HepG2 (cell line): ENCODE results near the gene E2F8. TPM values are rescaled to one million over a fixed set of nuclear protein-coding genes. Genes with fewer than 3 reads are reported as not detected.
A peak's percentile ranks its signal among the peaks of the same experiment; 100 is the strongest.

ENCODE experiments used
- ATAC-seq: fragments of 200-7000 bp; cut with Tn5 transposase; 3 replicates; pipeline ENCODE4 v1.9.1; 2020; ENCODE audit warnings: mild to moderate bottlenecking, moderate library complexity
- BruUV-seq: library from RNA; stranded (reverse); fragments of 400-500 nt; replicated peaks from 2 replicates; lab custom pipeline; 2021; lab: Mats Ljungman, UMichigan
- CTCF ChIA-PET: fragments of 300-600 bp; formaldehyde crosslinking; extraction: SDS; loops from one replicate; lab custom pipeline; 2021; ENCODE audit warnings: low total read pairs, inconsistent platforms, low intra/inter-chr PET ratio; lab: Yijun Ruan, JAX
- POLR2A ChIA-PET: fragments of 350-600 bp; sonication (Branson Sonifier 250); formaldehyde crosslinking; loops from one replicate; lab custom pipeline; 2020; ENCODE audit warnings: antibody characterized with exemption, inconsistent platforms; lab: Yijun Ruan, JAX
- DNase-seq: peaks from one replicate; pipeline ENCODE4 v3.0.0-alpha.2; 2015; ENCODE audit warnings: low spot score
- FAIRE-seq: peaks from 3 replicates; lab custom pipeline; 2011; peaks lifted over from hg19 to GRCh38; lab: Jason Lieb, UNC
- H2AFZ ChIP-seq: one replicate; pipeline ENCODE4 v1.6.1; 2011; ENCODE audit warnings: low read length, inconsistent platforms
- H3K27ac ChIP-seq: fragments of 300-600 bp; 3 replicates; pipeline ENCODE4 v1.8.0; 2011; ENCODE audit warnings: mixed run types, mild to moderate bottlenecking, mixed read lengths, low read length, inconsistent platforms; ENCODE audit not compliant: insufficient read depth; ENCODE audit errors: extremely low read length
- H3K27me3 ChIP-seq, 2 experiments: fragments of 200-600 bp in 1 of 2; 2 replicates in 1 of 2; 3 replicates in 1 of 2; pipeline versions ENCODE4 v1.6.0 to v1.8.0; 2011; ENCODE audit warnings: low read length in 2 of 2, mild to moderate bottlenecking in 2 of 2, moderate library complexity in 2 of 2, inconsistent platforms in 1 of 2; ENCODE audit not compliant: insufficient read depth in 2 of 2, control insufficient read depth in 1 of 2
- H3K36me3 ChIP-seq, 2 experiments: fragments of 200-600 bp in 1 of 2; replicated peaks in 1 of 2; 2 replicates in 1 of 2; 3 replicates in 1 of 2; pipeline versions ENCODE4 v1.5.1 to v1.8.0; 2011; ENCODE audit warnings: low read length in 2 of 2, inconsistent platforms in 1 of 2; ENCODE audit not compliant: insufficient read depth in 2 of 2, control insufficient read depth in 1 of 2
- H3K4me1 ChIP-seq: 2 replicates; pipeline ENCODE4 v1.5.1; 2012; ENCODE audit warnings: low read length, inconsistent platforms; ENCODE audit not compliant: insufficient read depth
- H3K4me2 ChIP-seq: 2 replicates; pipeline ENCODE4 v1.6.0; 2011; ENCODE audit warnings: low read depth, low read length, inconsistent platforms
- H3K4me3 ChIP-seq, 3 experiments: fragments of 200-600 bp in 1 of 3; sonication (generic), shearing (Covaris generic) in 1 of 3; replicated peaks in 1 of 3; 2 replicates each; pipeline ENCODE4 v1.5.1; 2011 to 2016; ENCODE audit warnings: low read length in 3 of 3, inconsistent platforms in 2 of 3, low read depth in 2 of 3, mild to moderate bottlenecking in 2 of 3, control low read depth in 1 of 3, mixed read lengths in 1 of 3; ENCODE audit not compliant: insufficient read depth in 1 of 3
- H3K79me2 ChIP-seq: one replicate; pipeline ENCODE4 v1.6.1; 2011; ENCODE audit warnings: low read length, inconsistent platforms; ENCODE audit not compliant: insufficient read depth
- H3K9ac ChIP-seq: 2 replicates; pipeline ENCODE4 v1.6.0; 2011; ENCODE audit warnings: mild to moderate bottlenecking, low read depth, low read length, inconsistent platforms; ENCODE audit not compliant: insufficient read depth
- H3K9me3 ChIP-seq: 2 replicates; pipeline ENCODE4 v1.5.1; 2012; ENCODE audit warnings: mild to moderate bottlenecking, low read length
- H4K20me1 ChIP-seq: 2 replicates; pipeline ENCODE4 v1.6.0; 2011; ENCODE audit warnings: inconsistent platforms, mild to moderate bottlenecking, low read length, moderate library complexity; ENCODE audit not compliant: insufficient read depth
- CENPT ChIP-seq: sonication (generic); formaldehyde crosslinking; IDR thresholded peaks from 2 replicates; pipeline ENCODE4 v1.8.0; 2022; ENCODE audit warnings: low read depth, mild to moderate bottlenecking, moderate library complexity, missing genetic modification reagents
- POLR2A ChIP-seq, 2 experiments: IDR thresholded peaks; 2 replicates each; pipeline ENCODE4 v1.6.1; 2011; ENCODE audit warnings: low read depth in 2 of 2, low read length in 2 of 2, mild to moderate bottlenecking in 1 of 2, moderate library complexity in 1 of 2; ENCODE audit not compliant: insufficient read depth in 1 of 2
- SATB2 ChIP-seq: sonication (generic); formaldehyde crosslinking; IDR thresholded peaks from 2 replicates; pipeline ENCODE4 v1.5.0; 2020; ENCODE audit warnings: missing genetic modification reagents
- STAG1 ChIP-seq: sonication (generic); formaldehyde crosslinking; IDR thresholded peaks from 2 replicates; pipeline ENCODE4 v1.4.0; 2020; ENCODE audit warnings: missing genetic modification reagents
- ZFP36 ChIP-seq: fragments of 150-350 bp; IDR thresholded peaks from 2 replicates; pipeline ENCODE4 v1.6.1; 2018; ENCODE audit warnings: borderline replicate concordance, low read length, low read depth; ENCODE audit not compliant: partially characterized antibody
- ZNF335 ChIP-seq: sonication (generic); formaldehyde crosslinking; IDR thresholded peaks from 2 replicates; pipeline ENCODE4 v1.4.0; 2020; ENCODE audit warnings: missing genetic modification reagents
- ZNF629 ChIP-seq: sonication (generic); formaldehyde crosslinking; conservative IDR thresholded peaks from 2 replicates; pipeline ENCODE4 v1.5.0; 2020; ENCODE audit warnings: missing genetic modification reagents
- ZNF83 ChIP-seq: sonication (generic); formaldehyde crosslinking; IDR thresholded peaks from 2 replicates; pipeline ENCODE4 v1.4.0; 2020; ENCODE audit warnings: missing genetic modification reagents, mild to moderate bottlenecking, borderline replicate concordance
- WGBS: methylation state at CpG from one replicate; pipeline ENCODE4 v1.1.6; 2017; ENCODE audit warnings: low lambda C conversion rate; 5-methylcytosine and 5-hydroxymethylcytosine counted together
- in situ Hi-C: cut with HindIII; loops from 2 replicates; pipeline ENCODE4 v1.10.0; 2017; ENCODE audit warnings: low pct_unique_long_range_greater_than_20kb; ENCODE audit not compliant: extremely low pct_ligation_motif_present
- intact Hi-C: fragments of 100-400 bp; cut with micrococcal nuclease; formaldehyde crosslinking; loops from one replicate; pipeline ENCODE4 v1.10.0; 2022; ENCODE audit not compliant: unreplicated experiment
- polyA plus RNA-seq, 8 experiments: library from polyadenylated mRNA; depleted of rRNA in 3 of 8; stranded (reverse) in 7 of 8; unstranded in 1 of 8; fragments of >200 nt; fragmentation: Illumina TruSeq in 4 of 8; extraction: Trizol in 4 of 8; gene quantifications; 2 replicates each; pipeline versions ENCODE4 v1.2.1 to v1.2.3, GENCODE V29; 2011 to 2016; ENCODE audit warnings: low read depth in 4 of 8, missing spikeins in 1 of 8, mixed read lengths in 1 of 8; ENCODE audit not compliant: insufficient read depth in 1 of 8
- total RNA-seq, 5 experiments: library from RNA; depleted of rRNA; stranded (reverse); fragments of >200 nt; fragmentation: Illumina TruSeq; extraction: Trizol; gene quantifications; 2 replicates each; pipeline ENCODE4 v1.2.3, GENCODE V29; 2016; ENCODE audit warnings: low read depth in 1 of 5
- TF ChIP-seq, protein P1 (sequence below): sonication (generic); formaldehyde crosslinking; IDR thresholded peaks from 2 replicates; pipeline ENCODE4 v1.4.0; 2020; ENCODE audit warnings: missing genetic modification reagents
- TF ChIP-seq, protein P2 (sequence below): sonication (generic); formaldehyde crosslinking; conservative IDR thresholded peaks from 2 replicates; pipeline ENCODE4 v1.4.0; 2020; ENCODE audit warnings: mild to moderate bottlenecking, missing genetic modification reagents, moderate library complexity

The E2F8 gene
- total and polyA plus RNA-seq, 2 of the 13 experiments (the other 11 are each of a cell fraction or from before 2014, with no cell fraction given) = 3.3 to 8.9 TPM

DNA sequence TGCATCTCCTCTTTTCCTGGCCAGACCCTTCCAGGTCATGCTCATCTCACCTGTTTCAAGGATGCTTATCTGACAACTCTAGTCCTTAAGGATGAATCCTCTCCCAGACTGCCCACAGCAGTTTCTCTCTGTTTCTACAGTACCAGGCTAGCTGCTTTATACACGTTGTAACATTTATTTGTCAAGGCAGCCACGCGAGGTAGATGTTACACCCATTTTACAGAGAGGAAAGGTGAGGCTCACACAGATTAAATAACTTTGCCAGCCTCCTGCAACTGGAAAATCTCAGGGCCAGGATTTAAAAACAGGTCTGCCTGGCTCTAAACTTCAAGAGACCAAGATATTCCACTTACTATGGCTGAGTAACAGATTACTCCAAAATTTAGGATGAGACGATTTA, 45.7 kb upstream of the E2F8 start:
- no TSS peak for BruUV-seq
- Histone ChIP-seq H3K4me1 (no peaks in the 10 kb centered on the region), H3K27me3 (peaks cover 1 to 6% of the 10 kb centered on the region in 2 experiments; a peak in 2 of 5 replicates), H3K9ac (no peak overlapping the region), H3K9me3 (no peaks in the 10 kb centered on the region), H3K4me3 (no peak overlapping the region), H3K4me2 (no peak overlapping the region), H3K79me2 (no peaks in the 10 kb centered on the region), H3K36me3 (no peaks in the 10 kb centered on the region), H4K20me1 (no peaks in the 10 kb centered on the region), H3K27ac (no peak overlapping the region), H2AFZ (no peak overlapping the region)
- no peak for DNase-seq
- WGBS = 0% methylated on average over 4 of the region's 4 CpGs
- ATAC-seq = no peak
- ChIA-PET POLR2A (no interaction called here), CTCF (no interaction called here)
- TF ChIP-seq CENPT (no peak), ZNF629 (CRISPR knock-in tag) (peak; percentile 59), ZNF335 (CRISPR knock-in tag) (no peak)
- TF ChIP-seq, protein P1, sequence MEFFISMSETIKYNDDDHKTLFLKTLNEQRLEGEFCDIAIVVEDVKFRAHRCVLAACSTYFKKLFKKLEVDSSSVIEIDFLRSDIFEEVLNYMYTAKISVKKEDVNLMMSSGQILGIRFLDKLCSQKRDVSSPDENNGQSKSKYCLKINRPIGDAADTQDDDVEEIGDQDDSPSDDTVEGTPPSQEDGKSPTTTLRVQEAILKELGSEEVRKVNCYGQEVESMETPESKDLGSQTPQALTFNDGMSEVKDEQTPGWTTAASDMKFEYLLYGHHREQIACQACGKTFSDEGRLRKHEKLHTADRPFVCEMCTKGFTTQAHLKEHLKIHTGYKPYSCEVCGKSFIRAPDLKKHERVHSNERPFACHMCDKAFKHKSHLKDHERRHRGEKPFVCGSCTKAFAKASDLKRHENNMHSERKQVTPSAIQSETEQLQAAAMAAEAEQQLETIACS (CRISPR knock-in tag) = no peak
- intact Hi-C loops (no loop called here), in situ Hi-C loops (no loop called here)
- no peak for FAIRE-seq

DNA sequence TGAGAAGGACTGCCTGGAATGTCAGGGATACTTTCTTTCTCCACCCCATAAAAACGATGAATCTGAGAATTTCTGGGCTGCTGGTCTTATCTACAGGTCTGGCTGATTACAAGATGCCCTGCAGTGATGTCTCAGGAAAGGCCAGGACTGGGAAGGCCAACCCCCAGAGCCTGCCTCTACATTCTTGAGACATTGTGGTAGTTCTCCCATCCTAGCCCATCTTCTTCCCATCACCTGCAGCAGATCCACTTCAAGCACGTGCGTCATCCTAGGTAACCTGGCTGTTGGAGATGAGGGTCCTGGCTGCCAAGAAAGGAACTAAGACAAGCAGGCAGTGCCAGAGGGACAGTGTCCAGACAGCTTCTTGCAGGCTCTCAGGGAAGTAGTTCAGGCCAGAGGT, 44.1 kb upstream of the E2F8 start:
- H3K79me2 ChIP-seq = no peaks in the 10 kb centered on the region
- TF ChIP-seq STAG1 (CRISPR knock-in tag) = no peak
- TF ChIP-seq, protein P2, sequence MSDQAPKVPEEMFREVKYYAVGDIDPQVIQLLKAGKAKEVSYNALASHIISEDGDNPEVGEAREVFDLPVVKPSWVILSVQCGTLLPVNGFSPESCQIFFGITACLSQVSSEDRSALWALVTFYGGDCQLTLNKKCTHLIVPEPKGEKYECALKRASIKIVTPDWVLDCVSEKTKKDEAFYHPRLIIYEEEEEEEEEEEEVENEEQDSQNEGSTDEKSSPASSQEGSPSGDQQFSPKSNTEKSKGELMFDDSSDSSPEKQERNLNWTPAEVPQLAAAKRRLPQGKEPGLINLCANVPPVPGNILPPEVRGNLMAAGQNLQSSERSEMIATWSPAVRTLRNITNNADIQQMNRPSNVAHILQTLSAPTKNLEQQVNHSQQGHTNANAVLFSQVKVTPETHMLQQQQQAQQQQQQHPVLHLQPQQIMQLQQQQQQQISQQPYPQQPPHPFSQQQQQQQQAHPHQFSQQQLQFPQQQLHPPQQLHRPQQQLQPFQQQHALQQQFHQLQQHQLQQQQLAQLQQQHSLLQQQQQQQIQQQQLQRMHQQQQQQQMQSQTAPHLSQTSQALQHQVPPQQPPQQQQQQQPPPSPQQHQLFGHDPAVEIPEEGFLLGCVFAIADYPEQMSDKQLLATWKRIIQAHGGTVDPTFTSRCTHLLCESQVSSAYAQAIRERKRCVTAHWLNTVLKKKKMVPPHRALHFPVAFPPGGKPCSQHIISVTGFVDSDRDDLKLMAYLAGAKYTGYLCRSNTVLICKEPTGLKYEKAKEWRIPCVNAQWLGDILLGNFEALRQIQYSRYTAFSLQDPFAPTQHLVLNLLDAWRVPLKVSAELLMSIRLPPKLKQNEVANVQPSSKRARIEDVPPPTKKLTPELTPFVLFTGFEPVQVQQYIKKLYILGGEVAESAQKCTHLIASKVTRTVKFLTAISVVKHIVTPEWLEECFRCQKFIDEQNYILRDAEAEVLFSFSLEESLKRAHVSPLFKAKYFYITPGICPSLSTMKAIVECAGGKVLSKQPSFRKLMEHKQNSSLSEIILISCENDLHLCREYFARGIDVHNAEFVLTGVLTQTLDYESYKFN (CRISPR knock-in tag) = no peak
- no peak for TF ChIP-seq ZNF83 (CRISPR knock-in tag)
- no peak for TF ChIP-seq ZFP36
- TF ChIP-seq POLR2A (IDR thresholded peaks at IDR 0.05; ENCODE audit: insufficient read depth in 1 of 2, low read depth in 2 of 2, low read length in 2 of 2) = no peak
- TF ChIP-seq SATB2 (CRISPR knock-in tag) = no peak
- TF ChIP-seq, all 625 proteins: peak for 0
- BruUV-seq = no TSS peak
- WGBS = 24% methylated on average over 3 of the region's 3 CpGs
- ChIA-PET POLR2A (no interaction called here), CTCF (no interaction called here)
- H3K27ac ChIP-seq = no peak overlapping the region
- no peaks in the 10 kb centered on the region for H4K20me1 ChIP-seq
- FAIRE-seq (no peak), ATAC-seq (no peak), DNase-seq (no peak)
- in situ Hi-C loops = no loop called here
- H2AFZ ChIP-seq = no peak overlapping the region
- peaks cover 1 to 6% of the 10 kb centered on the region in 2 experiments; a peak in 2 of 5 replicates for H3K27me3 ChIP-seq
- H3K9me3 ChIP-seq = no peaks in the 10 kb centered on the region
- H3K4me3 ChIP-seq = no peak overlapping the region
- no peaks in the 10 kb centered on the region for H3K36me3 ChIP-seq
- intact Hi-C loops = no loop called here
- no peak overlapping the region for H3K9ac ChIP-seq
- H3K4me2 ChIP-seq = no peak overlapping the region
- no peaks in the 10 kb centered on the region for H3K4me1 ChIP-seq
